HepG2 (cell line): ENCODE measurements around the gene IL2RG. TPM values are rescaled to one million over a fixed set of nuclear protein-coding genes. Genes with fewer than 3 reads are reported as not detected.

Experiments
- CHD4 ChIP-seq: fragments of 200-600 bp; sonication (generic); IDR thresholded peaks from 2 replicates; pipeline ENCODE4 v1.7.0; 2017; ENCODE audit warnings: mild to moderate bottlenecking, low read length, borderline replicate concordance
- GZF1 ChIP-seq: sonication (generic); formaldehyde crosslinking; IDR thresholded peaks from 2 replicates; pipeline ENCODE4 v1.5.1; 2020; ENCODE audit warnings: mild to moderate bottlenecking, missing genetic modification reagents
- HDAC2 ChIP-seq: sonication (generic); formaldehyde crosslinking; IDR thresholded peaks from 2 replicates; pipeline ENCODE4 v1.4.0; 2020; ENCODE audit warnings: missing genetic modification reagents
- NFE2 ChIP-seq: sonication (generic); formaldehyde crosslinking; IDR thresholded peaks from 2 replicates; pipeline ENCODE4 v1.4.0; 2020; ENCODE audit warnings: missing genetic modification reagents
- SIN3A ChIP-seq: IDR thresholded peaks from 2 replicates; pipeline ENCODE4 v1.6.1; 2011; ENCODE audit warnings: low read depth, mild to moderate bottlenecking, control low read depth, low read length, borderline replicate concordance
- TAF1 ChIP-seq: sonication (generic); formaldehyde crosslinking; IDR thresholded peaks from 2 replicates; pipeline ENCODE4 v1.4.0; 2020; ENCODE audit warnings: missing genetic modification reagents
- ZNF337 ChIP-seq: sonication (generic); formaldehyde crosslinking; IDR thresholded peaks from 2 replicates; pipeline ENCODE4 v1.5.1; 2020; ENCODE audit warnings: missing genetic modification reagents, low read depth, mild to moderate bottlenecking, borderline replicate concordance
- ZNF354B ChIP-seq: sonication (generic); formaldehyde crosslinking; IDR thresholded peaks from 2 replicates; pipeline ENCODE4 v1.8.0; 2022; ENCODE audit warnings: mild to moderate bottlenecking, missing genetic modification reagents
- ZSCAN21 ChIP-seq: sonication (generic); formaldehyde crosslinking; IDR thresholded peaks from 2 replicates; pipeline ENCODE4 v1.8.0; 2022; ENCODE audit warnings: mild to moderate bottlenecking, missing genetic modification reagents, moderate library complexity, borderline replicate concordance
- polyA plus RNA-seq, 8 experiments: library from polyadenylated mRNA; depleted of rRNA in 3 of 8; stranded (reverse) in 7 of 8; unstranded in 1 of 8; fragments of >200 nt; fragmentation: Illumina TruSeq in 4 of 8; extraction: Trizol in 4 of 8; gene quantifications; 2 replicates each; pipeline versions ENCODE4 v1.2.1 to v1.2.3, GENCODE V29; 2011 to 2016; ENCODE audit warnings: low read depth in 4 of 8, missing spikeins in 1 of 8, mixed read lengths in 1 of 8; ENCODE audit not compliant: insufficient read depth in 1 of 8
- total RNA-seq, 5 experiments: library from RNA; depleted of rRNA; stranded (reverse); fragments of >200 nt; fragmentation: Illumina TruSeq; extraction: Trizol; gene quantifications; 2 replicates each; pipeline ENCODE4 v1.2.3, GENCODE V29; 2016; ENCODE audit warnings: low read depth in 1 of 5
- TF ChIP-seq, protein P1 (sequence below): sonication (generic); formaldehyde crosslinking; IDR thresholded peaks from 2 replicates; pipeline ENCODE4 v1.4.0; 2020; ENCODE audit warnings: mild to moderate bottlenecking, missing genetic modification reagents, borderline replicate concordance
- TF ChIP-seq, protein P2 (sequence below): sonication (generic); formaldehyde crosslinking; IDR thresholded peaks from 2 replicates; pipeline ENCODE4 v1.9.0; 2021; ENCODE audit warnings: missing genetic modification reagents, borderline replicate concordance
- TF ChIP-seq, protein P3 (sequence below): sonication (generic); formaldehyde crosslinking; IDR thresholded peaks from 2 replicates; pipeline ENCODE4 v1.8.0; 2022; ENCODE audit warnings: mild to moderate bottlenecking, missing genetic modification reagents
- TF ChIP-seq, protein P4 (sequence below): sonication (generic); formaldehyde crosslinking; IDR thresholded peaks from 2 replicates; pipeline ENCODE4 v1.4.0; 2020; ENCODE audit warnings: missing genetic modification reagents

Gene IL2RG
- total and polyA plus RNA-seq, 2 of the 13 experiments (the other 11 are each of a cell fraction or from before 2014, with no cell fraction given), result 0.98 TPM; not detected in 1

DNA sequence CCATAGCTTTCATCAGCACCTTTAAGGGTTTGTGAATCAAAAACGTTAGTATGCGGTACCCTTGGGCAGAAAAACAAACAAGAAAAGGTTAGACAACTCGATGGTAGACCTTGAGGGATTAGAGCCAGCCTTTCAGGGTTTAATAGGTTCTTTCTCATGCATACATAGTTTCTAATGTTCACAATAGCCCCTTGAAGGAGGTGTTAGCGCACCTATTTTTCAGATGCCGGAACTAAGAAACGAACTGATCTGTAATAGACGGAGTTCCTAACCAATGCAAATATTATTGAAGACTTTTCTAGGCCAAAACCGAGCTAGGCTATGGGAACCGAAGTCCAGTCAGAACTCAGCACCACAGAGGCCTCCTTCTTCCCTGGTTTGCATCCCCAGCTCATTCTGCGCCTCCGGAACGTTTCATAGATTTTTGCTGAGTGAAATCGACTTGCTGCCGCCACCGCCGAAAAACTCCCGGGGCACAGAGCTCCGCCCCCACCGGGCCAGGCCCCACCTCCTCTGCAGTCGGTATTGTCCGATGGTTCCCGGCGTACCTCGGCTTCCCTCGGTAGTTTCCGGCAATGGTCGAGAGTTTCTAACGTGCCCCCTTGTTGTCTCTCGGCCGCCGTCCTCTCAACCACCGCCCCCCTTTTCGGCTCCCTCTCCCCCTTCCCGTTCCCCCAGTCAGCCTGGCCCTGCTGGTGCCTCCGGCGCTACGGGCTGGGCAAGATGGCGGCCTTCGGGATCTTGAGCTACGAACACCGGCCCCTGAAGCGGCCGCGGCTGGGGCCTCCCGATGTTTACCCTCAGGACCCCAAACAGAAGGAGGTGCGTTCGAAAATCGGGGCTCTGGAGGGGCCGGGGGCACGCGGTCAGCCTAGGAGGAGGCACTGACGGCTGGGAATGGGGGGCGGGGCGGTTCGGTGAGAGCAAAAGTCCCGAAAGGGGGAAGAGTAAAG lies 6.9 kb upstream of the IL2RG start, which contains the start of gene MED12 (continued):
- TF ChIP-seq, protein P1, sequence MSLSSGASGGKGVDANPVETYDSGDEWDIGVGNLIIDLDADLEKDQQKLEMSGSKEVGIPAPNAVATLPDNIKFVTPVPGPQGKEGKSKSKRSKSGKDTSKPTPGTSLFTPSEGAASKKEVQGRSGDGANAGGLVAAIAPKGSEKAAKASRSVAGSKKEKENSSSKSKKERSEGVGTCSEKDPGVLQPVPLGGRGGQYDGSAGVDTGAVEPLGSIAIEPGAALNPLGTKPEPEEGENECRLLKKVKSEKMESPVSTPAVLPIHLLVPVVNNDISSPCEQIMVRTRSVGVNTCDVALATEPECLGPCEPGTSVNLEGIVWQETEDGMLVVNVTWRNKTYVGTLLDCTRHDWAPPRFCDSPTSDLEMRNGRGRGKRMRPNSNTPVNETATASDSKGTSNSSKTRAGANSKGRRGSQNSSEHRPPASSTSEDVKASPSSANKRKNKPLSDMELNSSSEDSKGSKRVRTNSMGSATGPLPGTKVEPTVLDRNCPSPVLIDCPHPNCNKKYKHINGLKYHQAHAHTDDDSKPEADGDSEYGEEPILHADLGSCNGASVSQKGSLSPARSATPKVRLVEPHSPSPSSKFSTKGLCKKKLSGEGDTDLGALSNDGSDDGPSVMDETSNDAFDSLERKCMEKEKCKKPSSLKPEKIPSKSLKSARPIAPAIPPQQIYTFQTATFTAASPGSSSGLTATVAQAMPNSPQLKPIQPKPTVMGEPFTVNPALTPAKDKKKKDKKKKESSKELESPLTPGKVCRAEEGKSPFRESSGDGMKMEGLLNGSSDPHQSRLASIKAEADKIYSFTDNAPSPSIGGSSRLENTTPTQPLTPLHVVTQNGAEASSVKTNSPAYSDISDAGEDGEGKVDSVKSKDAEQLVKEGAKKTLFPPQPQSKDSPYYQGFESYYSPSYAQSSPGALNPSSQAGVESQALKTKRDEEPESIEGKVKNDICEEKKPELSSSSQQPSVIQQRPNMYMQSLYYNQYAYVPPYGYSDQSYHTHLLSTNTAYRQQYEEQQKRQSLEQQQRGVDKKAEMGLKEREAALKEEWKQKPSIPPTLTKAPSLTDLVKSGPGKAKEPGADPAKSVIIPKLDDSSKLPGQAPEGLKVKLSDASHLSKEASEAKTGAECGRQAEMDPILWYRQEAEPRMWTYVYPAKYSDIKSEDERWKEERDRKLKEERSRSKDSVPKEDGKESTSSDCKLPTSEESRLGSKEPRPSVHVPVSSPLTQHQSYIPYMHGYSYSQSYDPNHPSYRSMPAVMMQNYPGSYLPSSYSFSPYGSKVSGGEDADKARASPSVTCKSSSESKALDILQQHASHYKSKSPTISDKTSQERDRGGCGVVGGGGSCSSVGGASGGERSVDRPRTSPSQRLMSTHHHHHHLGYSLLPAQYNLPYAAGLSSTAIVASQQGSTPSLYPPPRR (CRISPR knock-in tag), result no peak
- TF ChIP-seq, protein P2, sequence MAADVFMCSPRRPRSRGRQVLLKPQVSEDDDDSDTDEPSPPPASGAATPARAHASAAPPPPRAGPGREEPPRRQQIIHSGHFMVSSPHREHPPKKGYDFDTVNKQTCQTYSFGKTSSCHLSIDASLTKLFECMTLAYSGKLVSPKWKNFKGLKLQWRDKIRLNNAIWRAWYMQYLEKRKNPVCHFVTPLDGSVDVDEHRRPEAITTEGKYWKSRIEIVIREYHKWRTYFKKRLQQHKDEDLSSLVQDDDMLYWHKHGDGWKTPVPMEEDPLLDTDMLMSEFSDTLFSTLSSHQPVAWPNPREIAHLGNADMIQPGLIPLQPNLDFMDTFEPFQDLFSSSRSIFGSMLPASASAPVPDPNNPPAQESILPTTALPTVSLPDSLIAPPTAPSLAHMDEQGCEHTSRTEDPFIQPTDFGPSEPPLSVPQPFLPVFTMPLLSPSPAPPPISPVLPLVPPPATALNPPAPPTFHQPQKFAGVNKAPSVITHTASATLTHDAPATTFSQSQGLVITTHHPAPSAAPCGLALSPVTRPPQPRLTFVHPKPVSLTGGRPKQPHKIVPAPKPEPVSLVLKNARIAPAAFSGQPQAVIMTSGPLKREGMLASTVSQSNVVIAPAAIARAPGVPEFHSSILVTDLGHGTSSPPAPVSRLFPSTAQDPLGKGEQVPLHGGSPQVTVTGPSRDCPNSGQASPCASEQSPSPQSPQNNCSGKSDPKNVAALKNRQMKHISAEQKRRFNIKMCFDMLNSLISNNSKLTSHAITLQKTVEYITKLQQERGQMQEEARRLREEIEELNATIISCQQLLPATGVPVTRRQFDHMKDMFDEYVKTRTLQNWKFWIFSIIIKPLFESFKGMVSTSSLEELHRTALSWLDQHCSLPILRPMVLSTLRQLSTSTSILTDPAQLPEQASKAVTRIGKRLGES, result no peak
- TF ChIP-seq CHD4 (no peak), ZSCAN21 (CRISPR knock-in tag) (no peak), HDAC2 (CRISPR knock-in tag) (0 out of 2 replicates have a peak, but pooled peaks have one; percentile 20), TAF1 (CRISPR knock-in tag) (peak; percentile 47), SIN3A (peak; percentile 60; the same call in 1 of the 2 replicates), ZNF354B (CRISPR knock-in tag) (no peak), NFE2 (CRISPR knock-in tag) (no peak), GZF1 (CRISPR knock-in tag) (no peak), ZNF337 (CRISPR knock-in tag) (no peak)
- TF ChIP-seq, protein P3, sequence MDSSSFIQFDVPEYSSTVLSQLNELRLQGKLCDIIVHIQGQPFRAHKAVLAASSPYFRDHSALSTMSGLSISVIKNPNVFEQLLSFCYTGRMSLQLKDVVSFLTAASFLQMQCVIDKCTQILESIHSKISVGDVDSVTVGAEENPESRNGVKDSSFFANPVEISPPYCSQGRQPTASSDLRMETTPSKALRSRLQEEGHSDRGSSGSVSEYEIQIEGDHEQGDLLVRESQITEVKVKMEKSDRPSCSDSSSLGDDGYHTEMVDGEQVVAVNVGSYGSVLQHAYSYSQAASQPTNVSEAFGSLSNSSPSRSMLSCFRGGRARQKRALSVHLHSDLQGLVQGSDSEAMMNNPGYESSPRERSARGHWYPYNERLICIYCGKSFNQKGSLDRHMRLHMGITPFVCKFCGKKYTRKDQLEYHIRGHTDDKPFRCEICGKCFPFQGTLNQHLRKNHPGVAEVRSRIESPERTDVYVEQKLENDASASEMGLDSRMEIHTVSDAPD (CRISPR knock-in tag), result no peak
- TF ChIP-seq, protein P4, sequence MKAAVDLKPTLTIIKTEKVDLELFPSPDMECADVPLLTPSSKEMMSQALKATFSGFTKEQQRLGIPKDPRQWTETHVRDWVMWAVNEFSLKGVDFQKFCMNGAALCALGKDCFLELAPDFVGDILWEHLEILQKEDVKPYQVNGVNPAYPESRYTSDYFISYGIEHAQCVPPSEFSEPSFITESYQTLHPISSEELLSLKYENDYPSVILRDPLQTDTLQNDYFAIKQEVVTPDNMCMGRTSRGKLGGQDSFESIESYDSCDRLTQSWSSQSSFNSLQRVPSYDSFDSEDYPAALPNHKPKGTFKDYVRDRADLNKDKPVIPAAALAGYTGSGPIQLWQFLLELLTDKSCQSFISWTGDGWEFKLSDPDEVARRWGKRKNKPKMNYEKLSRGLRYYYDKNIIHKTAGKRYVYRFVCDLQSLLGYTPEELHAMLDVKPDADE, result no peak
